ENCODE measurements around the gene ECT2L. TPM values are rescaled to one million over a fixed set of nuclear protein-coding genes. Genes with fewer than 3 reads are reported as not detected.

The ECT2L gene
- total and polyA plus RNA-seq, 2 donors (not counting 3 experiments of a cell fraction or from before 2014, with no cell fraction given) = not detected

GRCh38 chr6:138885156-138885819, 89.4 kb downstream of the ECT2L start:
- H3K27me3 ChIP-seq (ENCODE audit: control insufficient read depth in 2 of 2, insufficient read depth in 2 of 2, low read length in 2 of 2) = peaks cover 0 to 1% of the 10 kb centered on the region in 2 experiments
- no peak overlapping the region for H3K27ac ChIP-seq (ENCODE audit: insufficient read depth, low read depth, low read length)
- intact Hi-C loops (cut with micrococcal nuclease) = no loop called here
- no peaks in the 10 kb centered on the region for H3K4me1 ChIP-seq (ENCODE audit: control insufficient read depth, extremely low read depth, insufficient read depth, low read length)
- DNase-seq (ENCODE audit: low read depth, low spot score) = no peak
- no peaks in the 10 kb centered on the region for H3K9me3 ChIP-seq (replicated peaks; ENCODE audit: control insufficient read depth, insufficient read depth, low read length)
- H2AFZ ChIP-seq (ENCODE audit: low read depth, low read length) = no peak overlapping the region
- no peak overlapping the region for H3K4me2 ChIP-seq (ENCODE audit: insufficient read depth, low read length)
- ChIA-PET CTCF (interaction anchor here (1.9 kb wide), 1 partner anchor 11 kb away, joined by 6 read pairs; no protein-coding TSS in a partner anchor), POLR2A (no interaction called here)
- H3K79me2 ChIP-seq (ENCODE audit: control insufficient read depth, insufficient read depth, low read length) = no peaks in the 10 kb centered on the region
- no peaks in the 10 kb centered on the region for H4K20me1 ChIP-seq (replicated peaks; ENCODE audit: control insufficient read depth, extremely low read depth, insufficient read depth, low read length)
- dilution Hi-C loops (cut with MboI; ENCODE audit: extremely low pct_ligation_motif_present, low sequenced_read_pairs) = no loop called here
- no peaks in the 10 kb centered on the region for H3K36me3 ChIP-seq (ENCODE audit: control insufficient read depth in 2 of 2, extremely low read depth in 1 of 2, insufficient read depth in 2 of 2, low read length in 2 of 2)
- BruUV-seq (replicated peaks) = no TSS peak
- TF ChIP-seq EZH2 (IDR thresholded peaks at IDR 0.05; ENCODE audit: borderline replicate concordance, low read depth, low read length, severe bottlenecking) (no peak), MAX (IDR thresholded peaks at IDR 0.05; ENCODE audit: insufficient read depth, insufficient read length) (no peak), FOS (IDR thresholded peaks at IDR 0.05; ENCODE audit: borderline replicate concordance, insufficient read depth, low read length) (no peak), JUN (IDR thresholded peaks at IDR 0.05; ENCODE audit: borderline replicate concordance, insufficient read depth, insufficient read length, low read depth) (no peak), CTCF (IDR thresholded peaks at IDR 0.05; ENCODE audit: extremely low read depth in 1 of 2, insufficient read depth in 1 of 2, low read depth in 1 of 2, low read length in 2 of 2) (no peak), POLR2A (IDR thresholded peaks at IDR 0.05; ENCODE audit: low read depth, low read length) (no peak)
- no peak overlapping the region for H3K4me3 ChIP-seq (replicated peaks in 1 of 3; ENCODE audit: insufficient read depth in 1 of 3, low read depth in 1 of 3, low read length in 3 of 3)
- FAIRE-seq = no peak
- H3K9me1 ChIP-seq (replicated peaks; ENCODE audit: control insufficient read depth, extremely low read depth, insufficient read depth, low read length) = no peaks in the 10 kb centered on the region
- no peak overlapping the region for H3K9ac ChIP-seq (replicated peaks; ENCODE audit: extremely low read depth, insufficient read depth, low read length)

Measured in endothelial cell of umbilical vein (primary cell).